Activated CD4-positive, alpha-beta T cell treated with anti-CD3 and anti-CD28 coated beads, Interleukin-2, amount 10 ng/mL, durations not matched to agents 7 days and 5 days (primary cell): ENCODE results near the gene BAIAP2L1. TPM values are rescaled to one million over a fixed set of nuclear protein-coding genes. Genes with fewer than 3 reads are reported as not detected.

ENCODE experiments used
- CTCF ChIA-PET: fragments of 350-600 bp; sonication (Branson Sonifier 250); formaldehyde crosslinking; loops from one replicate; lab custom pipeline; 2021; ENCODE audit warnings: antibody characterized with exemption; lab: Charles Lee
- POLR2A ChIA-PET: fragments of 350-600 bp; sonication (Branson Sonifier 250); formaldehyde crosslinking; loops from one replicate; lab custom pipeline; 2021; ENCODE audit warnings: antibody characterized with exemption; lab: Charles Lee
- DNase-seq: peaks from one replicate; pipeline ENCODE4 v3.0.0-alpha.2; 2020
- H3K27ac Mint-ChIP-seq: one replicate; pipeline ENCODE4 v1.8.0; 2021; ENCODE audit warnings: mild to moderate bottlenecking, moderate library complexity, mixed read lengths
- H3K27me3 Mint-ChIP-seq: one replicate; pipeline ENCODE4 v1.8.0; 2021; ENCODE audit warnings: mixed read lengths
- H3K36me3 Mint-ChIP-seq: one replicate; pipeline ENCODE4 v1.8.0; 2021; ENCODE audit warnings: low read depth, mixed read lengths
- H3K4me1 Mint-ChIP-seq: one replicate; pipeline ENCODE4 v1.8.0; 2021; ENCODE audit warnings: mixed read lengths
- H3K4me3 Mint-ChIP-seq: one replicate; pipeline ENCODE4 v1.8.0; 2021; ENCODE audit warnings: mild to moderate bottlenecking, moderate library complexity, mixed read lengths
- H3K9me3 Mint-ChIP-seq: one replicate; pipeline ENCODE4 v1.8.0; 2021; ENCODE audit warnings: mixed read lengths
- total RNA-seq, 2 experiments: library from RNA; stranded (reverse); gene quantifications; one replicate each; pipeline ENCODE4 v1.2.3, GENCODE V29; 2021

Gene BAIAP2L1
- total RNA-seq, 2 experiments from 2014 or later: 0.40 to 0.42 TPM

DNA sequence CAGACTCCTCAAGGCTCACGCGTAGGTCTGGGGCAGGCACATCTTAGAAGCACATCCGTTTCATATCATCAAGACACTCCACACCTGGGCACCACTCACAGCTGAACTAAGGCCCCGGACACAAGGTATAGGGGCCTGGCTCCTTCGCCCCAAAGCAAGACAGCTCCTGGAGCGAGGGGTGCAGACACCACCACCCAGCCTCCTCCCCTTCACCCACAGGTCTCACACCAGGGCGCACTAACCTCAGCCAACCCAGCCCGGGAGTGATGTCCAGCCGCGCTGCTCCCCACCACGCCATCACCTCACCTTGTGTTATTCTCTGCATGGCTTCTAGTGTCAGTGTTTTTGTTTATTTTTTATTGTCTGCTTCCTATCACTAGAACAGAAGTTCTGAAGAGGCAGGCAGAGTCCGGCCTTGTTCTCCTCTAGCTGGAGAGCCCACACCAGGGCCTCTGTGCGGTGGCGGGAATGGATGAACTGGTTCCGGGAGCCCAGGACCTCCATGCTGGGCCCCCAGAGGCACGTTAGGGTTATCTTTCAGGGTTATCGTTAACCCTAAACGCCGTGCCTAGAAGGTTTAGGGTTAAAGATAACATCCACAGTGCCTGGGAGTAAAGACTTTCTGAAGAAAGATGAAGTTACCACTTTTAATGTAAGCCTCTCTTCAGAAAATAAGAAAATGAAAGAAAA, 97.6 kb downstream of the BAIAP2L1 start:
- no peaks in the 10 kb centered on the region for H3K4me1 Mint-ChIP-seq
- ChIA-PET CTCF (interaction anchor here (1.5 kb wide), 1 partner anchor 23 kb away, joined by 3 read pairs; no protein-coding TSS in a partner anchor), POLR2A (no interaction called here)
- no peaks in the 10 kb centered on the region for H3K36me3 Mint-ChIP-seq
- H3K27ac Mint-ChIP-seq: no peak overlapping the region
- no peaks in the 10 kb centered on the region for H3K9me3 Mint-ChIP-seq
- no peak for DNase-seq
- H3K27me3 Mint-ChIP-seq: no peaks in the 10 kb centered on the region
- H3K4me3 Mint-ChIP-seq: no peak overlapping the region

DNA sequence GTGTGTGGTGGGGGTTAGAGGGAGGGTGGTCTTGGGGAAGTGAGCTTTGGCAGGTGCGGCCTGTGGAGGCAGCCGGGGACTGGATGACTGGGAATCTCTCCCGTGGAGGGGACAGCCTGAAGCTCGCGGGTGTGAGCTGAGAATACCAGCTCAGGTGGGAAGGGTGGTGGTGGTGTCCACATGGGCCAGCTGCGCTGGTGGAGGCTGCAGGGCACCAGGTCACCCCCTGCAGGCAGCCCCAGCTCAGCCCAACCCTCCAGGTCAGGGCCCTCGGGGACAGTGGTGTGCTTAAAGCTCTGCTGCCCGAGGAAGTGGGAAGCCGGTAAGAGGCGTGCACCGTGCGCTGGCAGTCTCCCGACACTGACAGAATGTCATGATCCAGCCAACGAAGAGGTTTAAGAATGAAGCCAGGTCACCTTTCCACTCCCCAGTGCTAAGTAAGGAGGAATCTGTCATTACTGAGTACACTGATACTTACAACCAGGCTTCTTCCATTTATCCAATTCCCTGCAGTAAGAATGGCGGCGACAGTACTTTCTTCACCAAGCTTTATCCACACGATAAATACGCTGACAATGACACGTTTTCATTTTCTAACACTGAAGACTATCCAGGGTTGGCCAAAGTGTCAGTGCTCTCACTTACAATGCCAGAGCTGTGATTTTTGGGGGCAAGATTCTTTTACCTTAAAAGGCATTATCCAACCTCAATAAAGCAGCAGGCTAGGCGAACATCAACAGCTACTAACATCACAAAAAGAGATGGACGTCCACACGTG, 99.0 kb downstream of the BAIAP2L1 start:
- no peak overlapping the region for H3K27ac Mint-ChIP-seq

DNA sequence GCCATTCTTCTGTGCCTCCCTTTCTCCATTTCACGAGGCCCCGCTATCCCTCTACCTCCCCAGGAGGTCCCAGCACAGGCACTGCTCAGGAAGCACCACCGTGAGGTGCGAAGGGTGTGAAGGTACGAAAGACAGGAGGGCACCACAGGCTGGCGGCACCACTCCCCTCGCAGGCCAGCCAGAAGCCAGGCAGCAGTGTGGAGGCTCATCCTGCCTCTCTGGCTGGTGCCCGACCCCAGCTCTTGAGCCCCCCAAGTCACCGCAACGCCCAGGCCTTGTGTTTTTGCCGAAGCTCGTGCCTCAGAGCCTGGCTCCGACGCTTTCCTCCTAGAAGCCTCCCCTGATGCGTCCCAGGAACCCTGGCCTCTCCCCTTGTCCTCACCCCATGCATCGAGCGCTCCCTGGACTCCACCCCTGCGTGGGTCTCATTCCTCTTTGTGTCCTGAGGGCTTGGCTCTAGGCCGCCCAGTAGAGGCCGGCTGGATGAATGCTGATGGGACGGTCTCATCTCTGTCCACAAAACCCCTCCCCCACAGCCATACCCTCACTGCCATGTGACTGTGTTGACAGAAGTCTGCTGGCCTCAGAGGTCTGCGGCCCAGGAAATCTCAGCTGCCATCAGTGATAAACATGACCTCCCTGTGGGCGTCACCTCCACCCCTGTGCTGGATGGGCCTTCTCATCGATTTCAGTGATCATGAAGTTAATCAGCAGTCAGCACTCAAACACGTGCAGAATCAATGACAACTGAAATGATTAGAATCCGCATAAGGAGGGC, 100.1 kb downstream of the BAIAP2L1 start:
- ChIA-PET CTCF (interaction anchor here (0.6 kb wide), 2 partner anchors 14 to 16 kb away, joined by 3 read pairs; no protein-coding TSS in a partner anchor), POLR2A (no interaction called here)
- Mint-ChIP-seq H3K4me3 (no peak overlapping the region), H3K36me3 (no peaks in the 10 kb centered on the region), H3K27me3 (no peaks in the 10 kb centered on the region), H3K9me3 (no peaks in the 10 kb centered on the region), H3K27ac (no peak overlapping the region), H3K4me1 (no peaks in the 10 kb centered on the region)
- no peak for DNase-seq

More for the DNA sequence above, 99.0 kb downstream of the BAIAP2L1 start:
- no peaks in the 10 kb centered on the region for H3K4me1 Mint-ChIP-seq
- H3K27me3 Mint-ChIP-seq: no peaks in the 10 kb centered on the region
- POLR2A ChIA-PET: no interaction called here
- CTCF ChIA-PET: interaction anchor here (0.6 to 1.5 kb wide), 3 partner anchors 13 to 25 kb away, joined by 3 read pairs; no protein-coding TSS in a partner anchor
- no peak for DNase-seq
- H3K36me3 Mint-ChIP-seq: no peaks in the 10 kb centered on the region
- H3K9me3 Mint-ChIP-seq: no peaks in the 10 kb centered on the region
- no peak overlapping the region for H3K4me3 Mint-ChIP-seq

DNA sequence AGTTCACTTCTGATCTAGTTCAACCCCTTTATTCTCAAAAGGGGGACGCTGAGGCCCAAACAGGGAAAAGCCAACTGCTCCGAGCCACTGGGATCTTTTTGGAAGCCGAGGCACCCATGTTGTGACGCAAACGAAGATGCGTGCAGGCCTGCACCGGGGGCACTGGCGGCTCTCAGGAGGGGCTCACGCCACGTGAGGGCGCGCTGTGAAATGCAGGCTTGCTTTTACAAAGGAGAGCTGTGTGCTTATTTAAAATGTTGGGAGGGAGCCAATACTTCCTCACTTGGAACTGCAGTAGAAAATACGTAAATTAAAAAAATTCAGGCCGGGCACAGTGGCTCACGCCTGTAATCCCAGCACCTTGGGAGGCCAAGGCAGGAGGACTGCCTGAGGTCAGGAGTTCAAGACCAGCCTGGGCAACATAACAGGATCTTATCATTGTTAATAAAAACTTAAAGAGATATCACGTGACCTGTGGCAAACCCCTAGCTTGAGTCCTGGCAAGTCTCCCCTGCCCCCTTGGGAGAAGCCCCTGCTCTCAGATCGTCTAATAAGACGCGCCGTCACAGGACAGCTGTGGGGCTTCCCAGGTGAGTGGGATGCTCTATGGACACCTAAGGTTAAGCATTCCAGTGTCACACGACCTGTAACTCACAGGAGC, 103.1 kb downstream of the BAIAP2L1 start:
- H3K4me1 Mint-ChIP-seq: no peaks in the 10 kb centered on the region
- no peak for DNase-seq
- no peaks in the 10 kb centered on the region for H3K9me3 Mint-ChIP-seq
- no peak overlapping the region for H3K27ac Mint-ChIP-seq
- H3K4me3 Mint-ChIP-seq: no peak overlapping the region
- CTCF ChIA-PET: no interaction called here
- no peaks in the 10 kb centered on the region for H3K27me3 Mint-ChIP-seq
- POLR2A ChIA-PET: no interaction called here
- H3K36me3 Mint-ChIP-seq: no peaks in the 10 kb centered on the region

DNA sequence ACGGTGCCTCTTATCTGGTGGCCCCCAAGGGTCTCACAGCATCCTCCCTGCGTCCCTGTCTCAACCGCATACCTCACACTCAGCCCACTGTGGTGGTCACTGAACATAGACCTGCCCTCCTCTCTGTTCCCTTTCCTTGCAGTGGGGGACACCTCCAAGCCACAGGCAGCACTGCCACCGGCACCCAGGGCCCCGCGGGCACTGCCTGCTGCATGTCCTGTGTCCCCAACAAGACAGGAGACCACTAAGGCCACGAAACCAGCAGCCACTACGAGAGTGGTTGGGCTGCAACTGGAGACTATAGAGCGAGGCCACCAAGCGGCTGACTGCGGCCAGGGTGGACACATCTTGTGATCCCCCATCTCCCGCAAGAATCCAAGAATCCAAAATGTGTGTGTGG, 104.1 kb downstream of the BAIAP2L1 start:
- H3K4me3 Mint-ChIP-seq: no peak overlapping the region
- H3K27me3 Mint-ChIP-seq: no peaks in the 10 kb centered on the region
- no peaks in the 10 kb centered on the region for H3K36me3 Mint-ChIP-seq
- no peaks in the 10 kb centered on the region for H3K9me3 Mint-ChIP-seq
- ChIA-PET POLR2A (no interaction called here), CTCF (no interaction called here)
- DNase-seq: no peak
- no peak overlapping the region for H3K27ac Mint-ChIP-seq
- no peaks in the 10 kb centered on the region for H3K4me1 Mint-ChIP-seq

DNA sequence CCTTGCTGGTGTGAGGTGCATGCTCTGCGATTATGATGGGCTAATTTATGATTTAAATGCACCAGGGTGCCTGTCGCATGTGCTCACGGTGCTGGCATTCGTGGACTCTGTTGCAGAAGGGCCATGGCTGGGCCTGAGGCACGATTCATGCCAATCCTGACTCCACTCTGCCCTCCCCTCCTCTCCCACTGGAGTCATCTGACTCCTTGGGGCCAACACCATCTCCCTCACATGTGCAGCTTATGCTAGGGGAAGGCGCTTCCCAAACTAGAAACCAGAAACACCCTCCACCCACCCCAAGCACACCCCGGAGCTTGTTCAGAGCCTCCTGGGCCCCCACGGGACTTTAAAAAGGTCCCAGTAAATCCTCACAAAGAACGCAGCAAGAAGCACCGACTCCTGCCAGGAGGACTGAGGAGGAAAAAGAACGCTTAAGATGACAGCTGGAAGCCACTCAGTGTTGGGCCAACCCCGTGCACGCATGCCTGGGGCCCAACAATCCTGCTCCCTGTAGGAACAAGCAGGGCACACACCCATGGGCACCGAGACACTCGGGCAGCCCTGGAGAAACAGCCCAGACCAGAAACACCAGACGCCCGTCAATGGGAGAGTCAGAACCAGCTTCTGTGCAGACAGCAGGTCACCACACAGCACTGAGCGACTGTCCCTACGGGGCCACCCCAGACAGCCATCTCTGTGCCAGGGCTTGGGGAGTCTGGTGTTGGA, 105.3 kb downstream of the BAIAP2L1 start:
- H3K27ac Mint-ChIP-seq: no peak overlapping the region
- DNase-seq: no peak
- ChIA-PET CTCF (no interaction called here), POLR2A (no interaction called here)
- H3K4me1 Mint-ChIP-seq: no peaks in the 10 kb centered on the region
- H3K27me3 Mint-ChIP-seq: no peaks in the 10 kb centered on the region
- no peaks in the 10 kb centered on the region for H3K36me3 Mint-ChIP-seq
- no peaks in the 10 kb centered on the region for H3K9me3 Mint-ChIP-seq
- no peak overlapping the region for H3K4me3 Mint-ChIP-seq

DNA sequence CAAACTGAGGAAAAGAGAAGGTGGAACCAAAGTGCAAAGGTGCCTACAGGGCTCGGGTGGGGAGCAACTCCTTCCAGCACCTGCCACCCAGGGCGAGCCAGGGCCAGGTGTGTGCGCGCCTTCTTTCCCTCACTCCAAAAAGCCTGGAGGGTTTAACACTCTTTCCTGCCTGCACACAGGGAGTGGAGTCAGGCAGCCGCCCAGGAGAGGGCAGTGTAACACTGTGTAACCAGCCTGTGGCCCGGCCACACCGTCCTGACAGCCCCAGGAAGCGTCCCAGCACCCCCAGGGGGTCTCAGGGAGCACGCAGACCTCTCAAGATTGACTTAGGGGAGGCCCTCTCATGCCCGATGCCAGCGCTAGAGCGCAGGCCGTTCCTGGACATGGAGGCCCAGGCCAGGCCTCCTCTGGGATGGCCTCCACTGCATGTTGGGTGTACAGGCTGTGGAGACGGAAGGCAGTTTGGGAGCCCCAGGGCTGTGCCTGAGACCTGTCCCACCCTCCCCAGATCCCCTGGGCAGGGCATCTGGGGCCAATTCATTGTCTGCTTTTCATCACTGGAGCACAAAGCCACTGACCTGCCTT, 106.0 kb downstream of the BAIAP2L1 start:
- H3K4me1 Mint-ChIP-seq: no peaks in the 10 kb centered on the region
- ChIA-PET POLR2A (no interaction called here), CTCF (interaction anchor here (1.0 kb wide), 1 partner anchor 85 kb away, joined by 3 read pairs; no protein-coding TSS in a partner anchor)
- H3K4me3 Mint-ChIP-seq: no peak overlapping the region
- no peaks in the 10 kb centered on the region for H3K27me3 Mint-ChIP-seq
- H3K36me3 Mint-ChIP-seq: no peaks in the 10 kb centered on the region
- no peaks in the 10 kb centered on the region for H3K9me3 Mint-ChIP-seq
- DNase-seq: peak; percentile 43
- no peak overlapping the region for H3K27ac Mint-ChIP-seq

DNA sequence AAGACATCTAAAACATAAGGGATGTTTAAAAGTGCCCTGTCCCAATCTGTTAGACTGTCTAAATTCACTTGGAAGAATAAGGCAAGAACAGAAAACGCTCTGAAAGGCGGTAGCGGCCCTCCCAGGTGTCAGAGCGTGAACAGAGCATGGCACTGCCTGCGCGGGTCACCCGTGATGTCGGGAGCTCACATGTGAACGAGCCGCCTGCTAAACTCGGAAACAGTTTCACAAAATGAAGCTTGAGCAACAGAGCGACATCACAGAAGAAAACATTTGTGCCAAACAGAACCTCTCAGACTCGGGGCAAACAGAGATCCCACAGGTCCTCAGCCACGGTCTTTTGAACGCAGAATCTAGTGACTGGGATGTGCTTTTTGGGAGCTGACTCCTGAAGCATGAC, 106.6 kb downstream of the BAIAP2L1 start:
- no peak overlapping the region for H3K27ac Mint-ChIP-seq
- ChIA-PET POLR2A (no interaction called here), CTCF (interaction anchor here (0.5 to 1.0 kb wide), 2 partner anchors 85 to 1022 kb away, joined by 3 to 4 read pairs; no protein-coding TSS in a partner anchor)
- no peak overlapping the region for H3K4me3 Mint-ChIP-seq
- no peaks in the 10 kb centered on the region for H3K27me3 Mint-ChIP-seq
- no peaks in the 10 kb centered on the region for H3K36me3 Mint-ChIP-seq
- H3K4me1 Mint-ChIP-seq: no peaks in the 10 kb centered on the region
- H3K9me3 Mint-ChIP-seq: no peaks in the 10 kb centered on the region
- no peak for DNase-seq

DNA sequence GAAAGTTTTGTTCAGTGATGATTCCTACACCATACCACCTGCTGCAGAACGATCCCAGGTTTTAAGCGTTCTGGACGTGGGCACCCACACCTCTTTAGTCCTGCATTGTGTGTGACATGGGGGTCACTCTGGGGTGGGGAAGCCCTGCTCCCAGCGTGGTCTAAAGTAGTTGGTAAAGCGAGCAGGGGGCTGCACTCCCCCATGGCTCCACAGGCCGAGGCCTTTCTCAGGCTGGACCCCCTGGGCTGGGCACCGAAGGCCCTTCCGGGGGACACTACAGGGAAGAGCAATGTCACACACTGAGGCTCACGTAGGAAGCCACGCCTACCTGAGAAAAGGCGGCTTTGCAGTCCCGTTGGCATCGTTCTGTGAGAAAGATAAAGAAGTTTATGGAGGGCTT, 107.1 kb downstream of the BAIAP2L1 start:
- POLR2A ChIA-PET: interaction anchor here (0.5 kb wide), 1 partner anchor 132 kb away, joined by 4 read pairs; no protein-coding TSS in a partner anchor

DNA sequence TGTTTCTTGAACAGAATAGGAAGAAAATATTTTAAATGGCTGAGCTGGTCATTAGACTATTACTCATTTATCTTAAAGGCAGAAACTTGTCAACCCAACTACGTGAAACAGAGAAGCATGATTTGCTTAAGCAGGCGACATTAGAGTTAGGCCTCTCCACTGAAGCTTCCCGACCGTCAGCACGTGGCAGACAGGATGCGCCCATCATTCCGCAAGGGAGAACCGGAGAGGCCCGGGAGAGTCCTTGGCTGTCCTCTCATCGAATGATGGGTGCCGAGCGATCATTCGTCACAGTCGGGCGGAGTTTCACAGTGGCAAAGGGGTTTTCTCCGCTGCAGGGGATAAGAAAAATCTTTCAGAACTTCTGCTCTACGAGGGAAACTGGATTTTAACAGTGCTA, 107.6 kb downstream of the BAIAP2L1 start:
- Mint-ChIP-seq H3K9me3 (no peaks in the 10 kb centered on the region), H3K27me3 (no peaks in the 10 kb centered on the region), H3K4me1 (peaks cover 2% of the 10 kb centered on the region), H3K4me3 (no peak overlapping the region), H3K27ac (no peak overlapping the region), H3K36me3 (no peaks in the 10 kb centered on the region)
- ChIA-PET CTCF (interaction anchor here (0.6 kb wide), 1 partner anchor 83 kb away, joined by 3 read pairs; no protein-coding TSS in a partner anchor), POLR2A (no interaction called here)
- DNase-seq: no peak

More for the DNA sequence above, 107.1 kb downstream of the BAIAP2L1 start:
- Mint-ChIP-seq H3K27ac (no peak overlapping the region), H3K4me3 (no peak overlapping the region), H3K4me1 (no peaks in the 10 kb centered on the region), H3K36me3 (no peaks in the 10 kb centered on the region), H3K9me3 (no peaks in the 10 kb centered on the region), H3K27me3 (no peaks in the 10 kb centered on the region)
- CTCF ChIA-PET: interaction anchor here (0.5 to 1.0 kb wide), 2 partner anchors 84 to 1023 kb away, joined by 3 to 4 read pairs; no protein-coding TSS in a partner anchor
- DNase-seq: no peak

DNA sequence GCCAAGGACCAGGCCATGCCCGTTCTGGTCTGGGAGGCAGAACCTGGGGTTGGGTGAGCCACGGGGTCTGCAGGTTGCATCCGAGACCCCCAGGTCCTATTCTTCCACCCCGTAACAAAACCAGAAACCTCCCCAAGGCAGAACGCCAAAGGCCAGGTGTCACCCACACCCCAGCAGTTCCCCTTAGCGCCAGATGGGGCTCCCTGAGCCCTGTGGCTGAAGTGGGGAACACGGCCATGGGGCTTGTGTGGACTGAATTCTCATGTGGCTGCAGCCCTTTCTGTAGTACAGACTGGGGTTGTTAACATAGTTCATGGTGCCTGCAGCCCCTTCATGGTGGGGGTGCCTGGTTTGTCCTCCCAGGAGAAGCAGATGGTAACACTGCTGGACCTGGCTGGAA, 109.2 kb downstream of the BAIAP2L1 start:
- H3K9me3 Mint-ChIP-seq: no peaks in the 10 kb centered on the region
- H3K27ac Mint-ChIP-seq: no peak overlapping the region
- DNase-seq: no peak
- CTCF ChIA-PET: no interaction called here
- no peaks in the 10 kb centered on the region for H3K36me3 Mint-ChIP-seq
- peaks cover 2% of the 10 kb centered on the region for H3K4me1 Mint-ChIP-seq
- POLR2A ChIA-PET: no interaction called here
- H3K27me3 Mint-ChIP-seq: no peaks in the 10 kb centered on the region
- no peak overlapping the region for H3K4me3 Mint-ChIP-seq
